WTC11 (cell line): Measurements from ENCODE around the gene CLCA2. TPM values are rescaled to one million over a fixed set of nuclear protein-coding genes. Genes with fewer than 3 reads are reported as not detected.

Source experiments
- ATAC-seq: fragments of 200-7000 bp; cut with Tn5 transposase; 2 replicates; pipeline ENCODE4 v1.10.0; 2021; ENCODE audit warnings: mild to moderate bottlenecking, moderate library complexity
- CTCF ChIA-PET: fragments of 300-600 bp; sonication (Branson Sonifier 250); formaldehyde crosslinking; loops from one replicate; lab custom pipeline; 2021; ENCODE audit warnings: antibody characterized with exemption; lab: Charles Lee
- POLR2A ChIA-PET: fragments of 350-600 bp; sonication (Branson Sonifier 250); formaldehyde crosslinking; loops from one replicate; lab custom pipeline; 2021; ENCODE audit warnings: antibody characterized with exemption; lab: Charles Lee
- DNase-seq: peaks from one replicate; pipeline ENCODE4 v3.0.0; 2021; ENCODE audit warnings: low spot score
- H3K27ac Mint-ChIP-seq: 2 replicates; pipeline ENCODE4 v1.8.0; 2021; ENCODE audit warnings: mixed read lengths
- H3K27me3 Mint-ChIP-seq: 2 replicates; pipeline ENCODE4 v1.8.0; 2021; ENCODE audit warnings: low read depth, mild to moderate bottlenecking, moderate library complexity, mixed read lengths
- H3K36me3 Mint-ChIP-seq: 2 replicates; pipeline ENCODE4 v1.8.0; 2021; ENCODE audit warnings: mixed read lengths
- H3K4me1 Mint-ChIP-seq: 2 replicates; pipeline ENCODE4 v1.8.0; 2022; ENCODE audit warnings: mixed read lengths
- H3K4me3 Mint-ChIP-seq: 2 replicates; pipeline ENCODE4 v1.8.0; 2021; ENCODE audit warnings: mild to moderate bottlenecking, moderate library complexity, mixed read lengths
- H3K9me3 Mint-ChIP-seq: 2 replicates; pipeline ENCODE4 v1.8.0; 2021; ENCODE audit warnings: mixed read lengths
- ATF2 ChIP-seq: sonication (generic); formaldehyde crosslinking; IDR thresholded peaks from 2 replicates; pipeline ENCODE4 v1.8.1; 2022; ENCODE audit warnings: low read depth, missing genetic modification reagents, borderline replicate concordance
- CBFB ChIP-seq: sonication (generic); formaldehyde crosslinking; IDR thresholded peaks from 2 replicates; pipeline ENCODE4 v1.8.1; 2022; ENCODE audit warnings: mild to moderate bottlenecking, low read depth, missing genetic modification reagents
- FOXJ3 ChIP-seq: sonication (generic); formaldehyde crosslinking; IDR thresholded peaks from 2 replicates; pipeline ENCODE4 v1.9.0; 2021; ENCODE audit warnings: missing genetic modification reagents, mild to moderate bottlenecking, borderline replicate concordance
- FOXK1 ChIP-seq: sonication (generic); formaldehyde crosslinking; IDR thresholded peaks from 2 replicates; pipeline ENCODE4 v1.8.0; 2022; ENCODE audit warnings: mild to moderate bottlenecking, moderate library complexity, missing genetic modification reagents
- FOXP1 ChIP-seq: sonication (generic); formaldehyde crosslinking; IDR thresholded peaks from 2 replicates; pipeline ENCODE4 v1.8.0; 2022; ENCODE audit warnings: missing genetic modification reagents, mild to moderate bottlenecking, moderate library complexity, borderline replicate concordance
- GRHL2 ChIP-seq: fragments of 250-450 bp; sonication (Bioruptor Pico); IDR thresholded peaks from 2 replicates; pipeline ENCODE4 v1.8.0; 2022; ENCODE audit warnings: mild to moderate bottlenecking, moderate library complexity; ENCODE audit not compliant: insufficient replicate concordance, severe bottlenecking
- IRF2 ChIP-seq: sonication (generic); formaldehyde crosslinking; IDR thresholded peaks from 2 replicates; pipeline ENCODE4 v1.8.0; 2022; ENCODE audit warnings: low read depth, missing genetic modification reagents, borderline replicate concordance
- JUN ChIP-seq: sonication (generic); formaldehyde crosslinking; IDR thresholded peaks from 2 replicates; pipeline ENCODE4 v1.8.0; 2023; ENCODE audit warnings: mild to moderate bottlenecking, missing genetic modification reagents
- NFYB ChIP-seq: sonication (generic); formaldehyde crosslinking; conservative IDR thresholded peaks from 2 replicates; pipeline ENCODE4 v1.8.0; 2022; ENCODE audit warnings: low read depth, missing genetic modification reagents
- PREB ChIP-seq: sonication (generic); formaldehyde crosslinking; IDR thresholded peaks from 2 replicates; pipeline ENCODE4 v1.8.1; 2022; ENCODE audit warnings: mild to moderate bottlenecking, missing genetic modification reagents, moderate library complexity, borderline replicate concordance
- ZBTB43 ChIP-seq: sonication (generic); formaldehyde crosslinking; IDR thresholded peaks from 2 replicates; pipeline ENCODE4 v1.8.1; 2023; ENCODE audit warnings: mild to moderate bottlenecking, missing genetic modification reagents
- ZNF121 ChIP-seq: sonication (generic); formaldehyde crosslinking; IDR thresholded peaks from 2 replicates; pipeline ENCODE4 v1.8.0; 2023; ENCODE audit warnings: missing genetic modification reagents
- ZNF423 ChIP-seq: fragments of 250-450 bp; sonication (Bioruptor Pico); IDR thresholded peaks from 2 replicates; pipeline ENCODE4 v2.1.2; 2022; ENCODE audit warnings: mild to moderate bottlenecking, moderate library complexity
- total RNA-seq: library from RNA; stranded (reverse); gene quantifications from 3 replicates; pipeline ENCODE4 v1.2.3, GENCODE V29; 2021
- TF ChIP-seq, protein P1 (sequence below): fragments of 250-450 bp; sonication (Bioruptor Pico); IDR thresholded peaks from 2 replicates; pipeline ENCODE4 v1.9.0; 2021; ENCODE audit warnings: mild to moderate bottlenecking, borderline replicate concordance
- TF ChIP-seq, protein P2 (sequence below): sonication (generic); formaldehyde crosslinking; IDR thresholded peaks from 2 replicates; pipeline ENCODE4 v1.8.1; 2023; ENCODE audit warnings: mild to moderate bottlenecking, moderate library complexity, missing genetic modification reagents
- TF ChIP-seq, protein P3 (sequence below): sonication (generic); formaldehyde crosslinking; IDR thresholded peaks from 2 replicates; pipeline ENCODE4 v1.8.0; 2023; ENCODE audit warnings: missing genetic modification reagents
- TF ChIP-seq, protein P4 (sequence below): sonication (generic); formaldehyde crosslinking; IDR thresholded peaks from 2 replicates; pipeline ENCODE4 v1.8.1; 2023; ENCODE audit warnings: mild to moderate bottlenecking, missing genetic modification reagents, moderate library complexity
- TF ChIP-seq, protein P5 (sequence below): sonication (generic); formaldehyde crosslinking; conservative IDR thresholded peaks from 2 replicates; pipeline ENCODE4 v1.8.1; 2022; ENCODE audit warnings: mild to moderate bottlenecking, missing genetic modification reagents

Gene CLCA2
- total RNA-seq, 1 experiment from 2014 or later, result 0.07 TPM

GRCh38 chr1:86389307-86389706 is 34.7 kb upstream of the CLCA2 start:
- CTCF ChIA-PET, result no interaction called here
- POLR2A ChIA-PET, result no interaction called here
- DNase-seq (no peak), ATAC-seq (no peak)
- H3K27ac Mint-ChIP-seq, result peak overlapping the region; percentile 25; the same call in 1 of the 2 replicates
- no peak overlapping the region for H3K4me3 Mint-ChIP-seq
- no peaks in the 10 kb centered on the region for H3K36me3 Mint-ChIP-seq
- H3K27me3 Mint-ChIP-seq, result no peaks in the 10 kb centered on the region
- 0 out of 2 replicates have a peak, but pooled peaks cover 3% of the 10 kb centered on the region for H3K4me1 Mint-ChIP-seq
- TF ChIP-seq, protein P1, sequence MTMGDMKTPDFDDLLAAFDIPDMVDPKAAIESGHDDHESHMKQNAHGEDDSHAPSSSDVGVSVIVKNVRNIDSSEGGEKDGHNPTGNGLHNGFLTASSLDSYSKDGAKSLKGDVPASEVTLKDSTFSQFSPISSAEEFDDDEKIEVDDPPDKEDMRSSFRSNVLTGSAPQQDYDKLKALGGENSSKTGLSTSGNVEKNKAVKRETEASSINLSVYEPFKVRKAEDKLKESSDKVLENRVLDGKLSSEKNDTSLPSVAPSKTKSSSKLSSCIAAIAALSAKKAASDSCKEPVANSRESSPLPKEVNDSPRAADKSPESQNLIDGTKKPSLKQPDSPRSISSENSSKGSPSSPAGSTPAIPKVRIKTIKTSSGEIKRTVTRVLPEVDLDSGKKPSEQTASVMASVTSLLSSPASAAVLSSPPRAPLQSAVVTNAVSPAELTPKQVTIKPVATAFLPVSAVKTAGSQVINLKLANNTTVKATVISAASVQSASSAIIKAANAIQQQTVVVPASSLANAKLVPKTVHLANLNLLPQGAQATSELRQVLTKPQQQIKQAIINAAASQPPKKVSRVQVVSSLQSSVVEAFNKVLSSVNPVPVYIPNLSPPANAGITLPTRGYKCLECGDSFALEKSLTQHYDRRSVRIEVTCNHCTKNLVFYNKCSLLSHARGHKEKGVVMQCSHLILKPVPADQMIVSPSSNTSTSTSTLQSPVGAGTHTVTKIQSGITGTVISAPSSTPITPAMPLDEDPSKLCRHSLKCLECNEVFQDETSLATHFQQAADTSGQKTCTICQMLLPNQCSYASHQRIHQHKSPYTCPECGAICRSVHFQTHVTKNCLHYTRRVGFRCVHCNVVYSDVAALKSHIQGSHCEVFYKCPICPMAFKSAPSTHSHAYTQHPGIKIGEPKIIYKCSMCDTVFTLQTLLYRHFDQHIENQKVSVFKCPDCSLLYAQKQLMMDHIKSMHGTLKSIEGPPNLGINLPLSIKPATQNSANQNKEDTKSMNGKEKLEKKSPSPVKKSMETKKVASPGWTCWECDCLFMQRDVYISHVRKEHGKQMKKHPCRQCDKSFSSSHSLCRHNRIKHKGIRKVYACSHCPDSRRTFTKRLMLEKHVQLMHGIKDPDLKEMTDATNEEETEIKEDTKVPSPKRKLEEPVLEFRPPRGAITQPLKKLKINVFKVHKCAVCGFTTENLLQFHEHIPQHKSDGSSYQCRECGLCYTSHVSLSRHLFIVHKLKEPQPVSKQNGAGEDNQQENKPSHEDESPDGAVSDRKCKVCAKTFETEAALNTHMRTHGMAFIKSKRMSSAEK (CRISPR knock-in tag), result no peak
- TF ChIP-seq, protein P2, sequence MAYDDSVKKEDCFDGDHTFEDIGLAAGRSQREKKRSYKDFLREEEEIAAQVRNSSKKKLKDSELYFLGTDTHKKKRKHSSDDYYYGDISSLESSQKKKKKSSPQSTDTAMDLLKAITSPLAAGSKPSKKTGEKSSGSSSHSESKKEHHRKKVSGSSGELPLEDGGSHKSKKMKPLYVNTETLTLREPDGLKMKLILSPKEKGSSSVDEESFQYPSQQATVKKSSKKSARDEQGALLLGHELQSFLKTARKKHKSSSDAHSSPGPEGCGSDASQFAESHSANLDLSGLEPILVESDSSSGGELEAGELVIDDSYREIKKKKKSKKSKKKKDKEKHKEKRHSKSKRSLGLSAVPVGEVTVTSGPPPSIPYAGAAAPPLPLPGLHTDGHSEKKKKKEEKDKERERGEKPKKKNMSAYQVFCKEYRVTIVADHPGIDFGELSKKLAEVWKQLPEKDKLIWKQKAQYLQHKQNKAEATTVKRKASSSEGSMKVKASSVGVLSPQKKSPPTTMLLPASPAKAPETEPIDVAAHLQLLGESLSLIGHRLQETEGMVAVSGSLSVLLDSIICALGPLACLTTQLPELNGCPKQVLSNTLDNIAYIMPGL, result no peak
- TF ChIP-seq, protein P3, sequence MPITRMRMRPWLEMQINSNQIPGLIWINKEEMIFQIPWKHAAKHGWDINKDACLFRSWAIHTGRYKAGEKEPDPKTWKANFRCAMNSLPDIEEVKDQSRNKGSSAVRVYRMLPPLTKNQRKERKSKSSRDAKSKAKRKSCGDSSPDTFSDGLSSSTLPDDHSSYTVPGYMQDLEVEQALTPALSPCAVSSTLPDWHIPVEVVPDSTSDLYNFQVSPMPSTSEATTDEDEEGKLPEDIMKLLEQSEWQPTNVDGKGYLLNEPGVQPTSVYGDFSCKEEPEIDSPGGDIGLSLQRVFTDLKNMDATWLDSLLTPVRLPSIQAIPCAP (CRISPR knock-in tag), result no peak
- TF ChIP-seq ZBTB43 (no peak), FOXJ3 (CRISPR knock-in tag) (no peak), JUN (CRISPR knock-in tag) (no peak), ZNF121 (CRISPR knock-in tag) (no peak), ZNF423 (CRISPR knock-in tag) (no peak), GRHL2 (CRISPR knock-in tag) (no peak), CBFB (no peak), IRF2 (no peak), ATF2 (CRISPR knock-in tag) (no peak), FOXP1 (CRISPR knock-in tag) (no peak), FOXK1 (no peak), NFYB (CRISPR knock-in tag) (no peak), PREB (CRISPR knock-in tag) (no peak)
- TF ChIP-seq, protein P4, sequence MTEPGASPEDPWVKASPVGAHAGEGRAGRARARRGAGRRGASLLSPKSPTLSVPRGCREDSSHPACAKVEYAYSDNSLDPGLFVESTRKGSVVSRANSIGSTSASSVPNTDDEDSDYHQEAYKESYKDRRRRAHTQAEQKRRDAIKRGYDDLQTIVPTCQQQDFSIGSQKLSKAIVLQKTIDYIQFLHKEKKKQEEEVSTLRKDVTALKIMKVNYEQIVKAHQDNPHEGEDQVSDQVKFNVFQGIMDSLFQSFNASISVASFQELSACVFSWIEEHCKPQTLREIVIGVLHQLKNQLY (CRISPR knock-in tag), result no peak
- TF ChIP-seq, protein P5, sequence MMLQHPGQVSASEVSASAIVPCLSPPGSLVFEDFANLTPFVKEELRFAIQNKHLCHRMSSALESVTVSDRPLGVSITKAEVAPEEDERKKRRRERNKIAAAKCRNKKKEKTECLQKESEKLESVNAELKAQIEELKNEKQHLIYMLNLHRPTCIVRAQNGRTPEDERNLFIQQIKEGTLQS (CRISPR knock-in tag), result no peak
- H3K9me3 Mint-ChIP-seq, result no peaks in the 10 kb centered on the region
